NCI-H1092 treated with DMSO at 0.1 percent for 48 hours (cell line): ENCODE results near the gene TRIP11.

Source experiments
- DNase-seq: peaks from one replicate; lab custom pipeline; 2025; lab: John Stamatoyannopoulos, UW

Gene TRIP11

GRCh38 chr14:91955168-91955567, 84.7 kb downstream of the TRIP11 start:
- no peak for DNase-seq

GRCh38 chr14:91953170-91953985, 86.5 kb downstream of the TRIP11 start:
- no peak for DNase-seq

- DNase-seq, result no peak
These were observed 92.2 kb downstream of the TRIP11 start, which contains the start of gene FBLN5 for GRCh38 chr14:91947475-91948184. Gene FBLN5, minus strand, starts transcription at chr14:91947694. Its CDS starts 465 bp downstream, at chr14:91947229.

GRCh38 chr14:91946622-91947474, 93.0 kb downstream of the TRIP11 start:
- DNase-seq, result peak; percentile 3

GRCh38 chr14:91945751-91946621, 93.9 kb downstream of the TRIP11 start:
- DNase-seq, result no peak

GRCh38 chr14:91942946-91943345, 96.9 kb downstream of the TRIP11 start:
- DNase-seq, result no peak

GRCh38 chr14:91942128-91942527, 97.7 kb downstream of the TRIP11 start:
- DNase-seq, result no peak

- DNase-seq, result no peak
These were observed 99.7 kb downstream of the TRIP11 start for GRCh38 chr14:91940209-91940608.

GRCh38 chr14:91935586-91935985, 104.3 kb downstream of the TRIP11 start:
- DNase-seq, result no peak

GRCh38 chr14:91934554-91935285, 105.1 kb downstream of the TRIP11 start:
- no peak for DNase-seq

GRCh38 chr14:91931478-91932088, 108.3 kb downstream of the TRIP11 start:
- no peak for DNase-seq

- DNase-seq, result no peak
These were observed 110.2 kb downstream of the TRIP11 start for GRCh38 chr14:91929700-91930099.

- no peak for DNase-seq
These were observed 112.1 kb downstream of the TRIP11 start for GRCh38 chr14:91927800-91928199.

GRCh38 chr14:91927191-91927590, 112.7 kb downstream of the TRIP11 start:
- DNase-seq, result no peak

- no peak for DNase-seq
These were observed 113.5 kb downstream of the TRIP11 start for GRCh38 chr14:91926131-91926890.

- no peak for DNase-seq
These were observed 114.1 kb downstream of the TRIP11 start for GRCh38 chr14:91925727-91926121.

- DNase-seq, result no peak
These were observed 114.7 kb downstream of the TRIP11 start for GRCh38 chr14:91925001-91925726.

- DNase-seq, result no peak
These were observed 119.3 kb downstream of the TRIP11 start for GRCh38 chr14:91920526-91920925.

GRCh38 chr14:91919814-91920213, 120.0 kb downstream of the TRIP11 start:
- no peak for DNase-seq
